Endothelial cell of coronary artery (primary cell): Measurements from ENCODE around the gene CLDN6. TPM values are rescaled to one million over a fixed set of nuclear protein-coding genes. Genes with fewer than 3 reads are reported as not detected.

Experiments
- total RNA-seq: library from RNA; depleted of rRNA; stranded (reverse); fragments of >200 nt; gene quantifications from 2 replicates; pipeline ENCODE4 v1.2.3, GENCODE V29; 2014

CLDN6 gene, protein sequence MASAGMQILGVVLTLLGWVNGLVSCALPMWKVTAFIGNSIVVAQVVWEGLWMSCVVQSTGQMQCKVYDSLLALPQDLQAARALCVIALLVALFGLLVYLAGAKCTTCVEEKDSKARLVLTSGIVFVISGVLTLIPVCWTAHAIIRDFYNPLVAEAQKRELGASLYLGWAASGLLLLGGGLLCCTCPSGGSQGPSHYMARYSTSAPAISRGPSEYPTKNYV
- total RNA-seq: not detected in 2 replicates

DNA sequence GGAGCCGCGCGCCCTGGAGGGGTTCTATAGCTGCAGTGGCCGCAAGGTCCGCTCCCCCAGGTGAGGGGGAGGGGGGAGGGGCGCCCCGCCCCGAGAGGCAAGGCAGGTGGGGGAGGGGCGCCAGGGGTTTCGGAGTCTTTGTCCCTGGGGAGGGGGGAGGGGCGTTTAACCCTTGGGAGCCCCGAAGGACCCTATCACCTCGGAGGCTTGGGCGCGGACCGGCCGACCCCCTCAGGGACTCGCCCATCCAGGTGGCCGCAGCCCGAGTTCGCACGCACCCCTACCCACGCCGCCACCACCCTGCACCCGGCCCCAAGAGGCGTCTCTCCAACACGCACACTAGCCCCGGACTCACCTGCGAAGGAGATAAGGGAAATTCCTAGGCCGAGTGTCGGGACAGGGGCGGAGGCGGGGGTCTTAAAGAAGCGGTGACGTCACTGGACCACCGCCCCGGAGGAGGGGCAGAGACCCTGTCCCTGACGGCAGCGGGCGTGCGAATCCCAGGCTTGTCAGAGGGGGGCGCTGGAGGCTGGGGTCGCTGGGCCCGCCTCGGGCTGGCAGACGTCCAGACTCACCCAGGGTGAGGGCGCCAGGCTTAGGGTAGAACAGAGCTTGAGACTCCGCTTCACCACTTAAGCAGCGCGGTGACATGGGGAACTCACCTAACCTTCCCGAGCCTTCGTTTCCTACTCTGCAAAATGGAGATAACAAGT lies at the start of gene CLDN6:
Gene CLDN6 (minus strand): TSS at position 390 of the 713 bp plus-strand sequence. CDS start 2,162 bp downstream, outside the sequence.

DNA sequence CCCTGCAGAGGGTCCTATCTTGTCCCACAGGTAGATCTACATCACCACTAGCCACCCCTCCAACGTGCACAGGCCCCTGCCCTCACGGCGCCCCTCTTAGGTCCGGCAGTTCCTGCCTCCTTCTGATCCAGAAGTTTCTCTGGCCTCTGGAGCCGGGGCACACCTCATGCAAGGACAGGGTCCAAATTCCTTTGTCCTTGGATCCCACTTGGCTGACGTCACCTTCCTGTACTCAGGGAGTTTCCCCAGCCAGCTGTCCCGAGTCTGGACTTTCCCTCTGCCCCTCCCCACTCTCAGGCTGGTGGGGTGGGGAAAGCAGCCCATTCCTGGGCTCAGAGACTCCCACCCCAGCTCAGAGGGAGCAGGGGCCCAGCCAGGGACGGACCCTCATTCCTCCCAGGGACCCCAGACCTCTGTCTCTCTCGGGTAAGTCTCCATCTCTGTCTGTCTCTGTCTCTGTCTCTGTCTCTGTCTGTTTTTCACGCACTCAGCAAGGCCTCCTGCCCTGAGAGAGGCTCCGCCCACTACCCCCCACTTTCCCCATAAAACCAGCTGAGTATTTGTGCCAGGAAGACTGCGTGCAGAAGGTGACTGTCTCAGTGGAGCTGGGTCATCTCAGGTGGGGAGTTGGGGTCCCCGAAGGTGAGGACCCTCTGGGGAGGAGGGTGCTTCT lies 47.2 kb upstream of the CLDN6 start, which contains the start of gene IL32:
Gene IL32 (plus strand): TSS at position 572 of the 673 bp plus-strand sequence. CDS start 172 bp downstream, outside the sequence.

DNA sequence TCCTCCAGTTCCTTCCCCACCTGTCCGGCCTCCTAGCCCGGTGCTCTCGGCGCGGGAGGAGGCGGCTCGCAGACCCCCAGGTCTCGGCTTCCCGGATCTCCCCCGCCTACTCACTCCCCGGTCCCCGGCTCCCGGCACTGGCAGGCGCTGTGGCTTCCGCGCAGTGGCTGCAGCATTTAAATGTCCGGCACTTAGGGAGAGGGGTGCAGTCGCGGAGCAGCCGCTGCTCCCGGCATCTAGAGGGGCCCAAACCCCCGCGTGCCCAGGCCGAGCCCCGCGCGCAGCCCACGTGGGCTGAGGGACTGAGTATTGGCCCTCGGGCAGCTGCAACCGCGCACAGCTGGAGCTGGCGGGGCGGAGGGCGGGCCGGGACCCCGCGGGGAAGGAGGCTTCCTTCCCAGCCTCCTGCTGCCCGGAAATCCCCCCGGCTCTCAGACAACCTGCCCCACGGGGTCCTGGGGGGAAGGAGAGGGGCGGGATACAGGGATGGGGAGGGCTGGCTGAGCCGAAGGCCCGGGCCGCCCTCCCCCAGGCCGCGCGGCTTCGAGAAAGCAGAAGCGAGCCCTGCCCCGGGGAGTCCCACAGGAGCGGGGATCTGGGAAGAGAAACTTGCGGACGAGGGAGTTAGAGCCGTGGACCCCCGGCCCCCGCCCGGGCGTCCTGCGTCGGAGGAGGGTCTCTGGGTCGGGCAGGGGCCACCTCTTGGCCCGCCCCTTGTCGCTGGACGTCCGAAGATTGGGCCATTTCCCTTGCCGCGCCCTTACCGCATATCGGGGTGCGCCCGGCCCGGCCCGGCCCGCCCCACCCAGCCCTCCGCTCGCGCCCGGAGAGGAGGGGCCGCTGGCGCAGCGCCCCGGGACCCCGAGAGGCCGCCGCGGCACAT lies 28.0 kb upstream of the CLDN6 start, which contains the start of gene MMP25:
Gene MMP25 (plus strand): TSS at position 804 of the 883 bp plus-strand sequence. CDS start 357 bp downstream, outside the sequence.

DNA sequence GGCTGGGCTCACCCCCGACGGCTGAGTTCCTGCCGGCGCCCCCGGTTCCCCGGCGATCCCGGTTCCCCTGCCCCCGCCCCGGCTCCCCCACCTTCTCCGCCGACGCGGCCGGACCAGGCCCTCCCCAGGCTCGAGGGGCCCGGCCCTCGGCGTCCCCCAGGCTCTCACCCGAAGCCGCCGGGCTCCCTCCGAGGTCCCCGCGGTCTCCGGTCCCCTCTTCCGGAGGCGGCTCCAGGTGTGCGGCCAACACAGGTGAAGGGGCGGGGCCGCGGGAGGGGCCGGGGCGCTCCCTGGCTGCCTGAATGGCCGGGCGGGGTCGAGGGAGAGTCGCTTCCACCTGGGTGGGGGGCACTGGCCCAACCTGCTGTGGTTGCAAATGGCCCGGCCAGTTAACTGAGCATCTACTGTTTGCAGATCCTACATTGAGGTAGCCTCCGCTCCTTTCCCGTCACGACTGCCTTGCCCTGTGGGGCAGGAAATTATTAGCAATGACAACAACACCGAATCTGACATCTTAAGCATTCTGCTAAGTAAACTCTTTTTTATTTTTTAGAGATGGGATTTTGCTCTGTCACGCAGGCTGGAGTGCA lies 18.8 kb upstream of the CLDN6 start, which contains the start of gene BICDL2:
Gene BICDL2 (minus strand): TSS at position 219 of the 590 bp plus-strand sequence. CDS start 1,448 bp downstream, outside the sequence.

DNA sequence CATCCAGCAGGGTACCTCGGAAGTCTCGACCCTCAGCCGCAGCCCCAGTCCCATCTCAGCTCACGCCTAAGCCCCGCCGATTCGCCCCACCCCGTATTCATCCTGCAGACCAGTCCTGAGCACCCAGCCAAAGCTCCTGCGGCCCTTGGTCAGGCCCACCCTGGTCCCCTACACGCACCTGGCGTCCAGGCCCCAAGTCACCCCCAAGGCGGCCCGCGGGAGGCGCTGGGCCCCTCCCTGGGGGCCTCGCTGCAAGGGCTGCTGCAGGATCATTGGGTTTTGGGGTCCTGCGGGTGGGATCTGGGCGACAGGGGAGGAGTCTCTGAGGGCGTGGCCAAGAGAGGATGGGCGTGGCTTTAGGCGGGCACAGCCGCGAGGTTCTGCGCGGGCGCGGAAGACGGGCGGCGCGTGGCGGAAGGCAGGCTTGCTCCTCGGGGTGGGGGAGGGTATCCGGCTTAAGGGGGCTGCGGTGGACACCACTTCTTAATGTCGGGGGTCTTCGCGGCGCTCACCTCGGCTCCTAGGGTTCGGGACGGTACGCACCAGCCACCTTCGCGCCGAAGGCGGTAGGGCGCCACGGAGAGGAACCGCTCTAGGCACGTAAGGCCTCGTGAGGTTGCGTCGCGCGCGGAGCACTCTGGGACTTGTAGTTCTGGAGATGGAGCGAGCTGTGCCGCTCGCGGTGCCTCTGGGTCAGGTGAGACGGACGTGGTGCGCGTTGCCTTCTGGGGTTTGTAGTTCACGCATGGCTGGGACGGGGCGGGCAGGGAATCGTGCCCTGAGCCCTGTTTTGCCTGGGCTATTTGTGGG lies 5.9 kb upstream of the CLDN6 start, which contains the start of the genes HCFC1R1 and THOC6:
Gene HCFC1R1 (minus strand): TSS at position 274 of the 810 bp plus-strand sequence. CDS start 1 bp downstream, at position 273.
Gene THOC6 (plus strand): TSS at position 367 of the 810 bp plus-strand sequence. CDS start 292 bp downstream, at position 659.

DNA sequence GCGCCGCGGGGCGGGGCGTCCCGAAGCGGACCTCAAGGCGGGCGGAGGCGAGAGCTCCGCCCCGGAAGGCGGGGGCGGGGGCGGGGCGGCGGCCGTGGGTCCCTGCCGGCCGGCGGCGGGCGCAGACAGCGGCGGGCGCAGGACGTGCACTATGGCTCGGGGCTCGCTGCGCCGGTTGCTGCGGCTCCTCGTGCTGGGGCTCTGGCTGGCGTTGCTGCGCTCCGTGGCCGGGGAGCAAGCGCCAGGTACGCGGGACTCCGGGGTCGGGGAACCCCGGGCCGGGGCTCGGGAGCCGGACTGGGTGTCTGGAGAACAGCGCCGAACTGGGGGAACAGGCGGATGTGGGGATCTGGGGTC lies 2.2 kb upstream of the CLDN6 start, which contains the start of gene TNFRSF12A:
Gene TNFRSF12A (plus strand): TSS at position 122 of the 357 bp plus-strand sequence. CDS start 30 bp downstream, at position 152.

DNA sequence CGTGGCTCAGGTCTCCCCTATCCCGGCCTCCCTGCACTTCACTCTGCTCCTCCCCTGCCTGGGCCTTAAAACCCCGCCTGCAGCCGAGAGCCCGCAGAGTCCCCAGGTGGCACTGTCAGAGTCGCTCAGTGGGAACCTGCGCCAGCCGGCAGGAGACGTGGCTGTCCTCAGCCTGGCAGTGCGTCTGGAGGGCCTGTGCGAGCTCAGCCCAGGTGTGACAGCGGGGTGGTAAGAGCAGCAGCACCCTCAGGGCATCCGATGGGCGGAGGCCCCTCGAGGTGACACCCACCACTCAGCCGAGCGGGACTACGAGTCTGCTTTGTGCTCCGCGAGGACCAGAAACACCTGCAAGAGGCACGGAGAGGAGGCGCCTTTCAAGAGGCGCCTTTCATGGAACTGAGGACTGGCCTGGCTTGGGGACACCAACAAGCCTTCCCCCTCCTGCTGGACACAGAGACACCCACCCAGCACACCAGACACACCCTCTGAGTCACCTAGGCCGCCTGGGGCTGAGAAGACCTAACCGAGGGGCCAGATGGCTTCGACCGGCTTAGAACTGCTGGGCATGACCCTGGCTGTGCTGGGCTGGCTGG lies 5.1 kb downstream of the CLDN6 start, which contains the start of gene CLDN9:
Gene CLDN9 (plus strand): TSS at position 96 of the 593 bp plus-strand sequence. CDS start 440 bp downstream, at position 536.

DNA sequence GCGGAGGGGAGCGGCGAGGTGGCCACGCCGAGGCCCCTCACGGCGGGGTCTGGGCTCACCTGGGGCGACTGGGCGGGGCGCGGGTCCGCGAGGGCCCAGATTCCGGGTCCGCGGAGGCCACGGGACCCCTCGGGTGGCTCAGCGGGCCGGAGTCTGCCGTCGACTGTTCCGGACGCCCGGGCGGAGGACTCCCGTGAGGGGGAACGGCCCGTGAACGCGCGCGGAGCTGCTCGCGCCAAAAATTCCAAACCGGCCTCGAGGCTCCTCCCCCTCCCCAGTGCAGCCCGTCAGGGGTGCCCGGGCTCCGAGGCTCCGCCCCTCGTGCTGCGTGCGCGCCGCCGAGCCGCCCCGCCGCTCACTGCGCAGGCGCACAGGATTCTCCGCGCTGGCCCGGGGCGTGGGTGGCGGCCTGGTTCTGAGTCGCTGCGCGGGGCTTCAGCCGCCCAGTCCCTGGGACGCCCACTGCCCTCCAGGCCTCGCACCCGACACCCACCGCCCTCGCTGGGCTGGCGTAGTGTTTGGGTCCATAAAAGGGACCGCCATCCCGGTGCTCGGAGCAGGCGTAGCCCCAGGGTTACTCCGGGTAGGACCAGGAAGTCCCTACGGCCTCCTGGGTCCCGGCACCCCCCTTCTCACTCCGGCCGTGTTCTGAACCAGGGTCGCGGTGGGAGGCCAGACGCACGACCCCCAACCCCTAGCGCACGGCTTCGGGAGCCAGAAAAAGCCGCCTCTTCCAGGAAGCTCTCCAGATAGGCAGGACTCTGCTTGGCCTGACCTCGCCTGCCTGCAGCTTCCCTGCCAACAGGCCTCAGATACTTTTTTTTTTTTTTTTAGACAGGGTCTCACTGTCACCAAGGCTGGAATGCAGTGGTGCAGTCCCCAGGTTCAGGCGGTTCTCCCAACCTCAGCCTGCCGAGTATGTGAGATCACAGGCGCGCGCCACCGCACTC lies 37.5 kb downstream of the CLDN6 start, which contains the start of gene PKMYT1:
Gene PKMYT1 (minus strand): TSS at position 220 of the 950 bp plus-strand sequence. CDS start 789 bp downstream, outside the sequence.

DNA sequence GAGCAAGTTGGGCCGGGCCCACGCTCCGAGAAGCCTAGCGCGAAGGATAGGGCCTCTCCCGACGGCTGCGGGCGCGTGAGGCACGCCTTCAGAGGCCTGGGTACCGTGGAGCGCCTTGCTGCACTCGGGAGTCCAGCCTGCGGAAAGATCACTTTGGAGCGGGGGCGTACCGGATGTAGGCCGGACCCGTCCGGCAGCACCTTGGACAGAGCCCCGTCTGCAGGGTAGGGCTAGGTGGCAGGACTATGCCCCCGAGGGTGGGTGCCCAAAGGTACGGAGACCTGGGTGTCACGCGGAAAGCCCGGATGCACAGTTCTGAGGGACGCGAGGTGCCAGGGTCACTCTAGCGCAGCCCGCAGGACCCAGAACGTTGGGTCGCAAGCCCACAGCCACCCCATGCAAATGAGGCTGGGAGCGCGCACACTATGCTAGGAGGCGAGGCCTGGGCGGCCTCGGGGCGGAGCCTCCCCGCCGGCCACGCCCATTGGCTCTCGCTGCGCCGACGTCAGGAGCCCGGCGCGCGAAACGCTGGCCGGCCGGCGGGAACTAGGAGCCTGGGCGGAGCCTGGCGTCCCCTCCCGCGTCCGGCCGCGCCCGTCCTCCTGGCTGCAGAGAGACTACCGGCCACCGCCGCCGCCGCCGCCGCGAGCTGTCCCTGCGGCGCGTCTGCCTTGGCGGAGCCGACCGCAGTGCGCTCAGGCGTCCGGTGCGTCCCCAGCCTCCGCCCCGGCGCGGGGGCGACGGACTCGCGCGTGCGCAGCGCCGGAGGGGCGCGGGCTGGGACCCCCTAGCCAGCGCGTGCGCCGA lies 49.0 kb downstream of the CLDN6 start, which contains the start of gene PAQR4:
Gene PAQR4 (plus strand): TSS at position 611 of the 807 bp plus-strand sequence. CDS start 327 bp downstream, outside the sequence.

Other genes with a start within 250 kb of the CLDN6 start
- 386 and 446 TPM in 2 replicates for gene ELOB, start 240.9 kb downstream of the CLDN6 start, total RNA-seq
- not detected in 2 replicates for gene PRSS33, start 230.6 kb downstream of the CLDN6 start, total RNA-seq
- not detected in 2 replicates for gene PRSS41, start 219.7 kb downstream of the CLDN6 start, total RNA-seq
- not detected in 2 replicates for gene PRSS21, start 200.9 kb downstream of the CLDN6 start, total RNA-seq
- gene ZG16B, start 187.9 kb downstream of the CLDN6 start, total RNA-seq: 0.09 and 1.9 TPM in 2 replicates
- not detected in 2 replicates for gene PRSS22, start 160.0 kb downstream of the CLDN6 start, total RNA-seq
- 36.6 and 50.6 TPM in 2 replicates for gene FLYWCH2, start 135.0 kb downstream of the CLDN6 start, total RNA-seq
- gene FLYWCH1, start 106.3 kb downstream of the CLDN6 start, total RNA-seq: 26.1 and 35.3 TPM in 2 replicates
- not detected in 2 replicates for gene KREMEN2, start 53.9 kb downstream of the CLDN6 start, total RNA-seq
- 7.1 and 12.1 TPM in 2 replicates for gene PAQR4, start 48.8 kb downstream of the CLDN6 start, total RNA-seq
- gene PKMYT1, start 37.7 kb downstream of the CLDN6 start, total RNA-seq: 3.0 and 4.2 TPM in 2 replicates
- not detected in 2 replicates for gene CLDN9, start 5.3 kb downstream of the CLDN6 start, total RNA-seq
- gene TNFRSF12A, start 2.2 kb upstream of the CLDN6 start, total RNA-seq: 136 and 230 TPM in 2 replicates
- 6.1 and 10.1 TPM in 2 replicates for gene HCFC1R1, start 5.8 kb upstream of the CLDN6 start, total RNA-seq
- 23.6 and 23.8 TPM in 2 replicates for gene THOC6, start 5.9 kb upstream of the CLDN6 start, total RNA-seq
- gene BICDL2, start 18.8 kb upstream of the CLDN6 start, total RNA-seq: not detected in 2 replicates
- under 0.01 TPM in 2 replicates for gene MMP25, start 28.4 kb upstream of the CLDN6 start, total RNA-seq
- 55.7 and 123 TPM in 2 replicates for gene IL32, start 47.5 kb upstream of the CLDN6 start, total RNA-seq
- 0.19 TPM in 1 of 2 replicates, not detected in the other for gene ZSCAN10, start 81.1 kb upstream of the CLDN6 start, total RNA-seq
- 22.9 and 23.2 TPM in 2 replicates for gene ZNF205, start 94.4 kb upstream of the CLDN6 start, total RNA-seq
- 3.4 and 5.6 TPM in 2 replicates for gene ZNF213, start 116.8 kb upstream of the CLDN6 start, total RNA-seq
- gene OR1F1, start 170.0 kb upstream of the CLDN6 start, total RNA-seq: 0.18 TPM in 1 of 2 replicates, not detected in the other
- 8.4 and 9.6 TPM in 2 replicates for gene ZNF200, start 217.0 kb upstream of the CLDN6 start, total RNA-seq
- gene MEFV, start 238.4 kb upstream of the CLDN6 start, total RNA-seq: under 0.01 TPM in 1 of 2 replicates, not detected in the other